Common myeloid progenitor, CD34-positive (primary cell): Measurements from ENCODE around the gene PTPRN2.

Experiments
- CTCF ChIA-PET: fragments of 350-600 bp; sonication (Branson Sonifier 250); formaldehyde crosslinking; loops from one replicate; lab custom pipeline; 2021; ENCODE audit warnings: antibody characterized with exemption; lab: Charles Lee
- POLR2A ChIA-PET: fragments of 350-600 bp; sonication (Branson Sonifier 250); formaldehyde crosslinking; loops from one replicate; lab custom pipeline; 2021; ENCODE audit warnings: antibody characterized with exemption; lab: Charles Lee
- DNase-seq, 3 donors: peaks; one replicate each; pipeline versions ENCODE4 v3.0.0 to v3.0.0-alpha.2; 2013
- H3K27ac ChIP-seq, 2 experiments: 1 replicate in 1 of 2; 2 replicates in 1 of 2; pipeline ENCODE4 v1.7.0; 2013; ENCODE audit warnings: inconsistent platforms in 2 of 2, low read length in 2 of 2, mild to moderate bottlenecking in 2 of 2, low read depth in 1 of 2, moderate library complexity in 1 of 2; ENCODE audit not compliant: severe bottlenecking in 2 of 2, insufficient read depth in 1 of 2, poor library complexity in 1 of 2
- H3K27me3 ChIP-seq, 5 experiments: replicated peaks in 2 of 5; 1 replicate in 3 of 5; 2 replicates in 2 of 5; pipeline versions ENCODE4 v1.6.1 to v1.7.0; 2013; ENCODE audit warnings: low read length in 4 of 5, mild to moderate bottlenecking in 2 of 5, moderate library complexity in 2 of 5, inconsistent platforms in 1 of 5; ENCODE audit not compliant: insufficient read depth in 5 of 5, control insufficient read depth in 4 of 5
- H3K36me3 ChIP-seq, 4 experiments: 1 replicate in 2 of 4; 2 replicates in 2 of 4; pipeline versions ENCODE4 v1.6.1 to v1.7.0; 2013; ENCODE audit warnings: low read length in 3 of 4, control low read depth in 1 of 4, mild to moderate bottlenecking in 1 of 4; ENCODE audit not compliant: control insufficient read depth in 4 of 4, insufficient read depth in 4 of 4
- H3K4me1 ChIP-seq, 4 experiments: 1 replicate in 3 of 4; 2 replicates in 1 of 4; pipeline versions ENCODE4 v1.6.1 to v1.7.1; 2013; ENCODE audit warnings: low read length in 3 of 4, mild to moderate bottlenecking in 3 of 4, control low read depth in 1 of 4, inconsistent platforms in 1 of 4, moderate library complexity in 1 of 4; ENCODE audit not compliant: control insufficient read depth in 4 of 4, insufficient read depth in 4 of 4; ENCODE audit errors: control extremely low read depth in 1 of 4
- H3K4me3 ChIP-seq, 7 experiments: 1 replicate in 4 of 7; 2 replicates in 3 of 7; pipeline versions ENCODE4 v1.5.1 to v1.7.0; 2013; ENCODE audit warnings: mild to moderate bottlenecking in 7 of 7, low read length in 6 of 7, moderate library complexity in 6 of 7, inconsistent platforms in 2 of 7, low read depth in 2 of 7, control low read depth in 1 of 7; ENCODE audit not compliant: insufficient read depth in 4 of 7, control insufficient read depth in 1 of 7; ENCODE audit errors: extremely low read depth in 1 of 7
- H3K9me3 ChIP-seq, 5 experiments: 1 replicate in 4 of 5; 2 replicates in 1 of 5; pipeline versions ENCODE4 v1.6.1 to v1.7.1; 2013; ENCODE audit warnings: low read length in 4 of 5, mild to moderate bottlenecking in 2 of 5, inconsistent platforms in 1 of 5, low read depth in 1 of 5, moderate library complexity in 1 of 5; ENCODE audit not compliant: control insufficient read depth in 4 of 5, insufficient read depth in 2 of 5; ENCODE audit errors: control extremely low read depth in 1 of 5
- WGBS: methylation state at CpG from one replicate; pipeline ENCODE4 v1.1.5; 2013; ENCODE audit not compliant: insufficient coverage; 5-methylcytosine and 5-hydroxymethylcytosine counted together

Gene PTPRN2

DNA sequence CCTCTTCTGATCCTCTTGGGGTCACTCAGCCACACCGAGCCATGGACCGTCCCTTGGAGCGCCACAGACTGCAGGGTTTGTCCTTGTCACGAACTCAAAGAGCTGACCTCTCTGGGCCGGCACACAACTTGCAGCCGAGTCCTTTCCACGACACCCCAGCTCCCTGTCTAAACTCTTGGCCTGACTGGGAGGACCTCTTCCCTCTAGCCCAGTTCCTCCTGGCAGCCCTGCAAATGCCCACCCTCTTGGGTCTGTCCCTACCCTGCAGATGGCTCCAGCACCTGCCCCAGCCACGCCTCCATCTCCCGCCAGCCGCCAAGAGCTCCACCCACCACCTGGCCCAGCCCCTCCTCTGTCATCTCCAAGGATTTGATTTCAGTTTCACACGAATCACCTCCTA, 911.6 kb downstream of the PTPRN2 start:
- H3K36me3 ChIP-seq = no peaks in the 10 kb centered on the region
- CTCF ChIA-PET = no interaction called here
- H3K9me3 ChIP-seq = no peaks in the 10 kb centered on the region
- POLR2A ChIA-PET = no interaction called here
- no peak for DNase-seq
- peaks cover 0 to 14% (median 5%) of the 10 kb centered on the region in 4 experiments for H3K4me1 ChIP-seq
- H3K27me3 ChIP-seq = peaks cover 10 to 75% (median 18%) of the 10 kb centered on the region in 5 experiments
- no peak overlapping the region for H3K4me3 ChIP-seq
- H3K27ac ChIP-seq = no peak overlapping the region
- WGBS = 89% methylated on average over 11 of the region's 11 CpGs

DNA sequence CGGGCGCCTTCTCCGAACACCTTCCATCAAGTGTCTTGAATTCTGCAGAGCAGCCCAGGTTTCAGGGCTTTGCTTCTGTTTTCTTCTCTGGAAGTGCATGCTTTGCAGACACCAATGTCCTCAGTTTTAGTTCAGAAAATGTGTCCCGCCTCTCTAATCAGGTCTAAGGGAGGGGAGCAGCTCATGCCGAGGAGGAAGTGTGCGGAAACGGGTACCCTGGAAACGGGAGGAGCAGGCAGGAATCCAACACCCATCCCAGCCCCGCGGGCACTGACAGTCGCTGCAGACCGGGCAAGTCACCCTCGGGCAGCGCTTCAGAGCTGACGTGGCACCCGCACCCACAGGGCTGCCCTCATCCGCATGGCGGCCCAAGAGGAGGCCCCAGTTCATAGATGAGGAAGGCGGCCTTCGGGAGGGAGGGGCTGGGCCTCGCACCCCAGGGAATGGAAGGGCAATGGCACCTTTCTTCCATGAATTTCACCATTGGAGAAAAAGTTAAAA, 912.1 kb downstream of the PTPRN2 start:
- CTCF ChIA-PET = no interaction called here
- Histone ChIP-seq H3K36me3 (no peaks in the 10 kb centered on the region), H3K4me1 (peaks cover 0 to 14% (median 6%) of the 10 kb centered on the region in 4 experiments), H3K27me3 (peaks cover 7 to 72% (median 18%) of the 10 kb centered on the region in 5 experiments), H3K4me3 (no peak overlapping the region), H3K9me3 (no peaks in the 10 kb centered on the region), H3K27ac (no peak overlapping the region)
- POLR2A ChIA-PET = no interaction called here
- no peak for DNase-seq
- 95% methylated on average over 19 of the region's 21 CpGs for WGBS

DNA sequence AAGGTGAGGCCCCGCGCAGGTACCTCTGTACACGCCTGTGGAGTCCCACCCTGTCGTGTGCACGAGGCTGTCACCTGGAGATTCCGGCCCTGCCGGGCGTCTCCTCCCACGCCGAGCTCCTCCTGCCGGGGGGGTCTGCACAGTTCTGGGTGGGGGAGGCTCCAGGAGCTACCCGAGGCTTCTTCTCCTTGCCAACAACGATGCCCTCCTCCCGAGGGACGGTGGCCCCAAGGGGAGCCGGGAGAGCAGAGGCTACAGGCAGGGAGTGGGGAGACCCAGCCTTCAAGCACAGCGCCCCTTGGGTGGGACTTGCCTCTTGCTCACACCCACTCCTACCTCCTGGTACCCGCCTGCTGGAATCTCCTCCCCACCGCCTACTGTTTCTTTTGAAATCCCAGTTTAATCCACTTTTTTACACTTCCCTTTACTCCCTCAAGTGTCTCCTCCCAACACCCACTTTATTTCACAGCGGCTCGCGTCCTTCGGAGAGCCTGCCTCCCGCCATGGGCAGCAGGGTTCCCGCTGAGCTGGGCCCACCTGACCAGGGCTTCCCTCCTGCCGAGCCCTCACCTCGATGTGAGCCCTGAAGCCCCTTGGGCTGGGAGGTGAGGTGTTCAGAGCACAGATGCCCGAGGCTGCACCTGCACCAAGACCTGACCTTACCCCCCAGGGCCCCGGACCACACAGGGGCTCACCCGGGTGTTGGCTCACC, 912.8 kb downstream of the PTPRN2 start:
- 92% methylated on average over 28 of the region's 30 CpGs for whole genome bisulfite sequencing

DNA sequence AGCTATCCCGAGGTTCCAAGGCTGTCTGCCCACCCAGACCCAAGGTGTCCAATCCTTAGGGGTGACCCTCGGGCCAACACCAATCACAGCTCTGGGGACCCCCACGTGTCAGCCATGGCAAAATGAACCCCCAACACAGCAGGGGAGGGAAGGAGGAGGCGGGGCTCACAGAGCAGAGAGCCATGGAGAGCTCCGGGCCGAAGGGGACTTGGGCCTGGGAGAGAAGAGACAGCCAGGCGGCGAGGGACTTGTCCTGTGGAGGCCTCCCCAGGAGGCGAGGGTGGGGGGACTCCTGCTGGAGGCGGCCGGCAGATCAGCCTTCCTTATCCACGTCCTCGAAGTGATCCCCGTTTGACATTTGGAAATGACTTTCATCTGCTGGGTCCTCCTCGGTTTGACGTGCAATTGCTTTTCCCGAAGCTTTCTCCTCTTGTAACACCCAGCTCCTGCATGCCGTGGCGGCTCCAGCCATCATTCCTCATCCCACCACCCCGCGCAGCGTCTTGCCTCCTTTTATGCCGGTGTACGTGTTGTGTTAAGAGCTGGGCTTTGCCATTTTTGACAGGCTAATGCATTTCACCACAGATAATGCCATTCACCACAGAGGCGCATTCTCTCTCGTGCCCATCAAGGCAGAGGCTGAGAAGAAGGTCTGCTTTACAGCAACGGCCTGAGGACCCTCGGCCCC, 913.5 kb downstream of the PTPRN2 start:
- peaks cover 0 to 17% (median 14%) of the 10 kb centered on the region in 4 experiments for H3K4me1 ChIP-seq
- no peaks in the 10 kb centered on the region for H3K9me3 ChIP-seq
- CTCF ChIA-PET = no interaction called here
- no peaks in the 10 kb centered on the region for H3K36me3 ChIP-seq
- H3K27me3 ChIP-seq = peaks cover 0 to 65% (median 14%) of the 10 kb centered on the region in 5 experiments
- no peak for DNase-seq
- POLR2A ChIA-PET = no interaction called here
- H3K4me3 ChIP-seq = no peak overlapping the region
- no peak overlapping the region for H3K27ac ChIP-seq
- 87% methylated on average over 26 of the region's 28 CpGs for WGBS

More for the DNA sequence above, 912.8 kb downstream of the PTPRN2 start:
- peaks cover 0 to 14% (median 9%) of the 10 kb centered on the region in 4 experiments for H3K4me1 ChIP-seq
- H3K27ac ChIP-seq = no peak overlapping the region
- POLR2A ChIA-PET = no interaction called here
- H3K9me3 ChIP-seq = no peaks in the 10 kb centered on the region
- CTCF ChIA-PET = no interaction called here
- H3K27me3 ChIP-seq = peaks cover 3 to 71% (median 16%) of the 10 kb centered on the region in 5 experiments
- H3K36me3 ChIP-seq = no peaks in the 10 kb centered on the region
- H3K4me3 ChIP-seq = no peak overlapping the region
- no peak for DNase-seq

DNA sequence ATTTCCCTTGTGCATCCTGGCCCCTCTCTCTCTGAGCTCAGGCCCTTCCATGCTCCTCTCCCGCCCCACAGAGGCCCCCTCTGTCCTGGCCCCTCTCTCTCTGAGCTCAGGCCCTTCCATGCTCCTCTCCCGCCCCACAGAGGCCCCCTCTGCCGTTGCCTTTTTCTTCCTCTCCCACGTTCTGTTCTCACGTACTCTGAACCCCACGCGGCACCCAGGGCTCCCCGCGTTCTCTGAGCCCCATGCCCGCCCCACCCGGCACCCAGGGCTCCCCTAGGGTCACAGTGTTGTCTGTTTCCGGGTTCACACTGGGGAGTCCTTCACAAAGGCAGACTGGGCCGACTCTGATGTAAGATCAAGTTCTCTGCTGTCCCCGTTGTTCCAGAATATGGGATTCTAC, 914.0 kb downstream of the PTPRN2 start:
- no peaks in the 10 kb centered on the region for H3K36me3 ChIP-seq
- no peak overlapping the region for H3K4me3 ChIP-seq
- POLR2A ChIA-PET = no interaction called here
- H3K9me3 ChIP-seq = no peaks in the 10 kb centered on the region
- no peak for DNase-seq
- WGBS = 92% methylated on average over 9 of the region's 14 CpGs
- H3K27ac ChIP-seq = no peak overlapping the region
- H3K27me3 ChIP-seq = peaks cover 0 to 61% (median 14%) of the 10 kb centered on the region in 5 experiments
- peaks cover 0 to 22% (median 19%) of the 10 kb centered on the region in 4 experiments for H3K4me1 ChIP-seq
- CTCF ChIA-PET = no interaction called here

DNA sequence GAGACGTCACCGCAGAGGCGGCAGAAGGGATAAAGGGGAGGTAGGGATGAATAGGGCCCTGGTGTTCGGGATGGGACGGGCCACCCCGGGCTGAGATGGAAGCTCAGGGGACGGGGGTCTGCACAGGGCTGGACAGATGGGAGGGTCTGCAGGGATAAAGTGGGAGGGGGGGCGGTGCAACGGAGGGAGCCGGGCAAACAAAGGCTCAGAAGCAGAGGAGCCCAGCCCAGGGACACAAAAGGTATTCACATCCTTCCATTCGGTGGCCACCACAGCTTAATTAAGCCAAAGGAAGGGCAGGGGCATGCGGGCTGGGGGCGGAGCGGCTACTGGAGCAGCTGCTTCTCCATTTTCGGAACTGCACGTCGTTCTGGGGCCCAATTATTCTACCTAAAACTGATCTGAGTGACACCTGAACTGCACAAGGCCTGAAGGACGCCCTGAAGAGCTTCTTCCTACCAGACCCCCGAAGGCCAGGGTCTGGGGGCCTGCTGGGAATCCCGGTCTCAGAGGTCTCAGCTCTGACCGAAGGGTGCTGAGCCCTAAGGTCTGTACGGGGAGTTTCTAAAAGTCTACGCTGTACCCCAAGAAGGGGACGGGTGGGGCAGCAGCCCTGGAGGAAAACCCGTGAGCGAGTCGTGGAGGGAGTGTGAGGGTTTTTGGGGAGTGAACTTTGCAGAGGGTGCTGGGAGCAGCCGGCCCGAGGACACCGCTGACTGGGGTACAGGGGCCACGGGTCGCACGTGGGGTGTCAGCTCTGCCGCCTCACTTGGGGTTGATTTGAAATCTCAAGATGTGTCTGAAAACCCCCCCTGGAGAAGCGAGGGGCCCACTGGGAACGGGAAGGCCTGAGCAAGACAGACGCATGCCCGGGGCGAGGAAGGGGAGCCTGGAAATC, 916.0 kb downstream of the PTPRN2 start:
- Histone ChIP-seq H3K4me1 (peaks cover 4 to 27% (median 23%) of the 10 kb centered on the region in 4 experiments), H3K27me3 (peaks cover 0 to 43% (median 3%) of the 10 kb centered on the region in 5 experiments), H3K36me3 (no peaks in the 10 kb centered on the region), H3K4me3 (no peak overlapping the region), H3K27ac (no peak overlapping the region), H3K9me3 (no peaks in the 10 kb centered on the region)
- WGBS = 91% methylated on average over 33 of the region's 39 CpGs
- POLR2A ChIA-PET = no interaction called here
- DNase-seq = no peak
- CTCF ChIA-PET = no interaction called here
